Stimulated activated CD4-positive, alpha-beta T cell treated with anti-CD3 and anti-CD28 coated beads, Interleukin-12 subunit alpha, Interleukin-12 subunit beta, amount 100 ng/mL, for 24 hours (primary cell): ENCODE results near the gene CTBP1.

ENCODE experiments used
- DNase-seq, 2 experiments: peaks; one replicate each; pipeline ENCODE4 v3.0.0-alpha.2; 2020; ENCODE audit warnings: low read depth in 2 of 2

Gene CTBP1

DNA sequence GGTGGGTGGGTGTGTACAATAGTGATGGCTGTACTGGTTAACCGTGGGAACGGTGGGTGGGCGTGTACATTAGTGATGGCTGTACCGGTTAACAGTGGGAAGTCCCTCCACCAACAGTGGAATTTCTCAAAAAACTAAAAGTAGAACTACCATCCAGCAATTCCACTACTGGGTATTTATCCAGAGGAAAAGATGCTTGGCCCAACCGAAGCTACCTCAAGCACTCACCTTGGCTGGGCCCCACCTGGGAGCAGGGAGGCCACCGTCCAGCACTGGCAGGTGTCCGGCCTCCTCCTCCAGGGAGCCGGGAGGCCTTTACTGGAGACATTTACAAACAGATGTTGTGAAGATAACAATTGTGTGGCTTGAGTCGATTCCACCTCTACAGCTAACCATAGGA, 34.8 kb upstream of the CTBP1 start:
- DNase-seq, result no peak

DNA sequence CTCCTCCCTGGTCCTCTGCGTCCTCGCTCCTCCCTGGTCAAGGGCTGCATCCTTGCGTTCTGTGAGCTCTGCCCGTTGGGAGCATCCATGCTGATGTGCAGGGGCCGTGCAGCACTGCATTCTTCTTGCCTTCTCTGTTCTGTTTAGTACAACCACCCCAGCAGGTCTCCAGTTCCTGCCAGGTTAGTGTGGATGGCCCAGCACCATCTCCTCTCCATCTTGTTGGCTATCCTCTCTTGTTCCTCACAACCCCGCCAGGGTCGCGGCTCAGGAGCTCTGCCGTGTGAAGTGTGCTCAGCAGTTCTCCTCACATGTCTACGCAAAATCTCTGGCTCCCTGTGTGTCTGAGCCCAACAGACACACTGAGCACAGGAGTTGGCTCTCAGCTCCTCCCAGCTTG, 30.3 kb upstream of the CTBP1 start:
- DNase-seq, result no peak

DNA sequence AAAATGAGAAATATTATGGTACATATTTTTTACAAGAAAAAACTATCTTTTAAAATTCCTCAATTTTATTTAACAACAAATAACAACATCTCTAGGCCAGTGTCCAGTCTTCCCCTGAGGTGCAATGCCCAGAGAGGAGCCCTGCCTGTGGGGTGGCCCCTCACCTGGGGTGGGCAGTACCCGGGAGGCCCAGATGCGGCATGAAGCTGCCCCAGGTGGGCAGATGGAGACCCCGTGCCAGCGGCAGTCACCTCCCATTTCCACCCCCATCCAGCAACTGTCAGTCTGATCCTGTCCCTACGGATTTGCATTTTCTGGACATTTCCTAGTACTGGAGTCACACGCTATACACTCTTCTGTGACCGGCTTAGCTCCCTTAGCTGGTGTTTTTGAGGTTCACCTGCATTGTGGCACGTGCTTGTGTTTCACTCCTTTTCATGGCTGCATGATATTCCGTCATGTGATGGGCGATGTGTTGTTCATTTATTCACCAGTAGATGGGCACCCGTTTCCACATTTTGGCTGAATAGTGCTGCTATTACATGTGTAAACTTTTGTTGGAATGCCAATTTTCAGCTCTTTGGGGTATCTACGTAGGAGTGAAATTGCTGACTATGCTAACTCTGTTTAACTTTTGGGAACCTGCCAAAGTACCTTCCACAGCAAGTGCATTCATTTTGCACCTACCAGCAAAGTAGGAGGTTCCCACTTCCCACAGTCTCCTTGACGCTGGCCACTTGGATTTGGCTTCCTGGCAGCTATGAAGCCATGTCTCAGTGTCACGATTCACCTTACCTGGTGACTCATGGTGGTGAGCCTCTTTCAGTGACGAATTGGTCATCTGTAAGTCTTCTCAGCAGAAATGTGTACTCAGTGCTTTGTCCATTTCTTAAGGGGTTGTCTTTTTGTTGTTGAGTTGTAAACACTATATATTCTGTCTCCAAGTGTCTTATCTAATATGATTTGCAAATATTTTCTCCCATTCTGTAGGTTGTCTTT, 29.0 kb upstream of the CTBP1 start:
- no peak for DNase-seq

DNA sequence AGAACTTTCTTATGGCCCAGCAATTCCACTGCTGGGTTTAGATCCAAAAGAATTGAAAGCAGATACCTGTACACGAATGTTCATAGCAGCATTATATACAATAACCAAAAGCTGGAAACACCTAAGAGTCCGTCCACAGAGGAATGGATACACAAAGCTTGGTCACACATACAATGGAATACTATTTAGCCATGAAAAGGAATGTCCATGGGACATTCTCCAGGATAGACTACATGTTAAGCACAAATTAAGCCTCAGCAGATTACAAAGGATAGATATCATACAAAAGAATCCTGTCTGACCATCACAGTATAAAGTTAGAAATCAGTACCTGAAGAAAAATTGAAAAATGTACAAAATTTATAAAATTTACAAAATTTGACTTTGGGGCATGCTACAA, 28.1 kb upstream of the CTBP1 start:
- no peak for DNase-seq

DNA sequence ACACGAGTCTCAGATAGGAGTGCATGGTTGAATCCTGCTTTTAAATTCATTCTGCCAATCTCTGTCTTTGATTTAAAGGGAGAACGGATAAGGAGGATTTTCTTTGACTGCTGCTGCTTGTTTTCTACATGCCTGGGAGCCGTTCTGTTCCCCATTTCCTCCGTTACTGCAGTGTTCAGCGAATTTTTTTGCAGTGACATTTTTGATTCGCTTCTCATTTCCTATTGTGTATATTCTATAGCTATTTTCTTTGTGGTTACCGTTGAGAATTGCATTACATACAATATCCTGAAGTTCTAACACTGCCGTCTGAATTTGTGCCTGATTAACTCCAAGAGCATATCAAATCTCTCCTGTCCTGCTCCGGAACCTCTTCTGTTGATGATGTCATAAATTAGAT, 25.9 kb upstream of the CTBP1 start:
- DNase-seq, result no peak

DNA sequence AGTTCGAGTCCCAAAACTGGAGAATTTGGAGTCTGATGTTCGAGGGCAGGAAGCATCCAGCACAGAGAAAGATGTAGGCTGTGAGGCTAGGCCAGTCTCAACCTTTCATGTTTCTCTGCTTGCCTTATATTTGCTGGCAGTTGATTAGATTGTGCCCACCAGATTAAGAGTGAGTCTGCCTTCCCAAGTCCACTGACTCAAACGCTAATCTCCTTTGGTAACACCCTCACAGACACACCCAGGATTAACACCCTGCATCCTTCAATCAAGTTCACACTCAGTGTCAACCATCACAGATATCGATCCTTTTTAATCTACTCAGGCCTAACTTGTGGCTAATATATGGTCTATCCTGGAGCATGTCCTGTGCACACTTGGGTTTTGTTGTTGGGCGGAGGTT, 22.8 kb upstream of the CTBP1 start:
- no peak for DNase-seq

DNA sequence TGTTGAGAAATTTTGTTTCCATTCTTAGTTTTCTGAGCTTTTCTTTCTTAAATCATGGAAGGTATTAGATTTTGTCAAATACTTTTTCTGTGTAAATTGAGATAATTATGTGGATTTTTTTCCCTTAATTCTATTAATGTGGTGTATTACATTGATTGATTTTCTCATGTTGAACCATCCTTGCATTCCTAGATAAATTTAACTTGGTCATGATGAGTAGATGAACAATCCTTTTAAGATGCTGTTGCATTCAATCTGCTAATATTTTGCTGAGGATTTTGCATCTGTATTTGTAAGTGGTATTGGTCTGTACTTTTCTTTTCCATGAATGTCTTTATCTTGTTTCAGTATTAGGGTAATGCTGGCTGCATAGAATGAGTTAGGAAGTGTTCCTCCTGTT, 20.3 kb upstream of the CTBP1 start:
- DNase-seq, result no peak

DNA sequence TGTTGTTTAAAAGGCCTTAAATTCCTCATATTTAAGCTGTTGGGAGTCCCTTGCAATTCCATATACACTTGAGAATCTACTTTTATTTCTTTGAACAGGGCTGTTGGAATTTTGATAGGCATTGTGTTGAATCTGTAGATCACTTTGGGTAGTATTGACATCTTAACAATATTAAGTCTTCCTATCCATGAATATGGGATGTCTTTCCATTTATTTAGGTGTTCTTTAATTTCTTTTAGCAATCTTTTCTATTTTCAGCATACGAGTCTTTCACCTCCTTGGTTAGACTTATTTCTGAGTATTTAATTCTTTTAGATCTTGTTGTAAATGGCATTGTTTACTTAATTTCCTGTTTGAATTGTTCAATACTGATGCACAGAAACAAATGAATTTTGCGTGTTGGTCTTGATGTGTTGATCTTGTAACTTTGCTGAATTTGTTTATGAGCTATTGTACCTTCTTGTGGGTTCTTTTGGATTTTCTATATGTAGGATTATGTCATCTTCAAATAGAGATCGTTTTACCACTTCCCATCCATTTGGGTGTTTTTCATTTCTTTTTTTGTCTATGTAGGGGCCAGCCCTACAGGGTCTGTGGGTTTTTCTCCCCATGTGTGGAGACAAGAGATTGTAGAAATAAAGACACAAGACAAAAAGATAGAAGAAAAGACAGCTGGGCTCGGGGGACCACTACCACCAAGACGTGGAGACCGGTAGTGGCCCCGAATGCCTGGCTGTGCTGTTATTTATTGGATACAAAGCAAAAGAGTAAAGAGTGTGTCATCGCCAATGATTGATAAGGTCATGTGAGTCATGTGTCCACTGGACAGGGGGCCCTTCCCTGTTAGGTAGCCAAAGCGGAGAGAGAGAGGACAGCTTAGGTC, 18.2 kb upstream of the CTBP1 start:
- no peak for DNase-seq

DNA sequence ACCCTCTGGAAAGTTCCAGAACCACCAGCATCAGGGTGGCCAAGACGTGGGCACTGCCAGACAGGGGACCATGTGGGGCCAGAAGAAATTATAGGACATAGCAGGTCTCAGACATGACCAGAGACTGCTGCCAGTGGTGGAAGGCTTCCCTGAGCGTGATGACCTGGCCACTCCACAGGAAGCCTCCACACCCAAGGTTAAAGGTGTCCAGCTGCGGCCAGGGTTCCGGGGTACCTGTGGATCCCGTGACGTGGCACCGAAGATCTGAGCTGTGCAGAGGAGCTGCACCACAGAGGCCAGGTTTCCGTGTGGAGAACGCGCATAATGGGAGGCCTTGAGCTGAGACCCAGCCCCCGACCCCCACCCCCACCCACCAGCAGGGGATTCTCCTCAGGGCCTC, 16.4 kb upstream of the CTBP1 start:
- DNase-seq, result no peak

DNA sequence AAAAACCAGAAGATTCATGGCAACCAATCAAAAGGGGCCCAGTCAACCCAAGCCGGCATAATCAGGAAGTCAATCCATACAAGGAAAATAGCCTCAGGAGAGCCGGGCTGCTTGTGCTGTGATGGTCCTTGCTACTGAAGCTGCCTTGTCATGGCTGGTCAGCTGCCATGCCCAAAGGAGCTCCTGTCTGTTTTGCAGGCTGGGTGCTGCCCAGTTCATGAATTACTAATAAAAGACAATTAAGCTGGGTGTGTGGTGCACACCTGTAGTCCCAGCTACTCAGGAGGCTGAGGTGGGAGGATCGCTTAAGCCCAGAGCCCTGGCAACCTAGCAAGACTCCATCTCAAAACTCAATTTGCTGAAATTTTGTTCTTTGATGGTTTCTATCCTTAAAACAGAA, 16.0 kb upstream of the CTBP1 start:
- DNase-seq, result no peak

DNA sequence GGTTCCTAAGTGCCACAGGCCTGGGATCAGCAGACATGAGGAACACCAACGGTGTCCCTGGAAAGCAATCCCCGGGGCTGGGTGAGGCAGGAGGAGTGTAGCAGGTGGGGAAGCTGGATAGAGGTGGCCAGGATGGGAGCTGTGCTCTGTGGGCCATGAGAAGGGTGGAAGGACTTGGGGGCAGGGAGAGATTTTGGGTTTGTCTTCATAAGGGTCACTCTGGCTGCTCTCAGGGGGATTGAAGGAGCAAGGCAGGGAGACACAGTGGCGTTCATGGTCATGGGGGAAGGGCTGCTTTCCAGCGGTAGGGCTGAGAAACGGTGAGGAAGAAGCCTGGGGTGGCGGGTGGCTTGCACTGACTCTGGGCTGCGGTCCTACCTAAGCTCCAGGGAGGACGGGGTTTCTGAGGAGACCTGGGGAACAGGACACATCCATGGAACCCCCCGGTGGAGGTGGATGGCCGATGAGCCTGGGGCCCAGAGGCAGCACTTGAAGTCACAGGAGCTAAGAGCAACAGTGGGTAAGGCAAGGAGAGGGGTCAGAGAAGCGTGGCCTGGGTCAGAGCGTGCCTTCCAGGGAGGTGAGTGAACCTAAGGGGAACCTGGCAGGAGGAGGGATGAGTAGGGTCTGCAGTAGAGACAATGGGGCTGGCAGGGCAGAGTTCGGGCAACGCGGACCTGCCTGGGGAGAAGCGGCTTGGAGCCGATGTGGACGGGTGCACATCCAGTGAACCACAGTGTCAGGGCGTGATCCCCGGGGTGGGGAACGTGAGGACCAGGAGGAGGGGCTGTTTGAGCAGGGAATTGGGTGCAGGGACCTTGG, 12.4 kb upstream of the CTBP1 start:
- DNase-seq, result no peak

DNA sequence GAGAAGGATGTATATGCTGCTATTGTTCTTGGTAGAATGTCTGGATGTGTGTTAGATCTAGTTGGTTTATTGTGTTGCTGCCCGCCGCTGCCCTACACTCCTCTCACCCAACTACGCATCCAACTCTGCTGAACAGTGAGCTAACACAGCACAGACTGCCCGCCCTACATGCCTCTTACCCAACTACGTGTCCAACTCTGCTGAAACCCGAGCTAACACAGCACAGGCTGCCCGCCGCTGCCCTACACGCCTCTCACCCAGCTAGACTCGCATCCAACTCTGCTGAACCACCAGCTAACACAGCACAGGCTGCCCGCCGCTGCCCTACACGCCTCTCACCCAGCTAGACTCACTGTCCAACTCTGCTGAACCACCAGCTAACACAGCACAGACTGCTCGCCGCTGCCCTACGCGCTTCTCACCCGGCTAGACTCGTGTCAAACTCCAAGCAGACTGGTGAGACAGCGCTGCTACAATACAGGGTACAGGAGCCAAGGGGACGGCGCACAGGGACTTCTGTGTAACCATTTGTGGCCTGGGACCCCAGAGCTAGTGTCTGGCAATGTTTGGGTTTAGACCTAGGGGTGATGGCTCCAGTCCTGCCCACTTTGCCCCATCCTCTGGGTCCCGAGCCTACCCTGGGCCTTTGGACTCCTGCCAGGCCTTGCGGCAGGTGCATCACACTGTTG, 11.6 kb upstream of the CTBP1 start:
- DNase-seq, result no peak

DNA sequence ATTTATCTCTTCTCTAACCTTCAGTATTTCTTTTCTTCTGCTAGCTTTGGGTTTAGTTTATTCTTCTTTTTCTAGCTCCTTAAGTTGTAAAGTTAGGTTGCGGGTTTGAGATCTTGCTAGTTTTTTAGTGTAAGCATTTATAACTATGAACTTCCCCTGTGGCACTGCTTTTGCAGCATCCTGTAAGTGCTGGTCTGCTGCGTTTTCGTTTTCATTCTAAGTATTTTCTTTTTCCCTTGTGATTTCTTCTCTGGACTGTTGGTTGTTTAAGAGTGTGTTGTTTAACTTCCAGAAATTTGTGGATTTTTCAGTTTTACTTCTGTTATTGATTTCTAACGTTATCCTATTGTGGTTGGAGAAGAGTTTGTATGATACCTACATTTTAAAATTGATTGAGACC, 11.0 kb upstream of the CTBP1 start:
- DNase-seq, result no peak

DNA sequence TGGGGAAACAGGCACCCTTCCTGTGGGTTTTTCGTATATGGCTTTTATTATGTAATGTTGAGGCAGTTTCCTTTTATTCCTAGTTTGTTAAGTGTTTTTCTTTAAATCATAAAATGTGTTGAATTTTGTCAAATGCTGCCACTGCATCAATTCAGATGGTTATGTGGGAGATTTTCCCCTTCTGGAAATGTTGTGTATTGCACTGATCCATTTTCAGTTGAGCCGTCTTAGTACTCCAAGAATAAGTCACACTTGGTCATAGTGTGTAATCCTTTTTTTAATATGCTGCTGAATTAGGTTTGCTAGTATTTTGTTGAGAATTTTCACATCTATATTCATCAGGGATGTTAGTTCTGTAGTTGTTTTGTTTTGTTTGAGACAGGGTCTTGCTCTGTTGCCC, 9.5 kb upstream of the CTBP1 start:
- no peak for DNase-seq

DNA sequence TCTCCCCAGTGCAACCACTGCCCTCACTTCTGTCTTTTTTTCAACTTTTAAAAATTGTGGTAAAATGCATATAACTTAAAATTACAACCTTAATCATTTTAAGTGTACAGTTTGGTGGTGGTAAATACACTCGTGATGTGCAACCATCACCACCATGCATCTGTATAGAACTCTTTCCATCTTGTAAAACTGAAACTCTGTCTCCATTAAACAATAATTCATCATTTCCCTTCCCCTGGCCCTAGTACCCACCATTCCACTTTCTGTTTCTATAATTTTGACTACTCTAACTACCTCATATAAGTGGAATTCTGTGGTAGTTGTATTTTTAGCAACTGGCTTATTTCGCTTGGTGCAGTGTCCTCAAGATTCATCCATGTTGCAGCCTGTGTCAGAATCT, 6.8 kb upstream of the CTBP1 start:
- no peak for DNase-seq

DNA sequence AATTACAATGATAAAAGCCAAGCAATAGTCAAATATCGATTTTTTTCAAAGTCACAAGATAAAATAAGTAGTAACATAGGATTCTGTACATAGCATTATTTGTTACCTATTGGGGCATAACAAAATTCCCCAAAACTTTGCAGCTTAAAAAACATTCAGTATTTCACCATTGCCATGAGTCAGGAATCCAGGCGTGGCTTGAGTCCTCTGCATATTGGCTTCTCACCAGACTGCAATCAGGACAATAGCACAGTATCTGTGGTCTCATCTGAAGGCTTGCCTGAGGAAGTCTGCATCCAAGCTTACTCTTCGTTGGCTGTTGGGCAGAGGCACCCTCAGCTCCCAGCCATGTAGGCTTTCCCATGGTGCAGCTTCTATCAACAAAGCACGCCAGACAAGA, 6.2 kb upstream of the CTBP1 start:
- no peak for DNase-seq

DNA sequence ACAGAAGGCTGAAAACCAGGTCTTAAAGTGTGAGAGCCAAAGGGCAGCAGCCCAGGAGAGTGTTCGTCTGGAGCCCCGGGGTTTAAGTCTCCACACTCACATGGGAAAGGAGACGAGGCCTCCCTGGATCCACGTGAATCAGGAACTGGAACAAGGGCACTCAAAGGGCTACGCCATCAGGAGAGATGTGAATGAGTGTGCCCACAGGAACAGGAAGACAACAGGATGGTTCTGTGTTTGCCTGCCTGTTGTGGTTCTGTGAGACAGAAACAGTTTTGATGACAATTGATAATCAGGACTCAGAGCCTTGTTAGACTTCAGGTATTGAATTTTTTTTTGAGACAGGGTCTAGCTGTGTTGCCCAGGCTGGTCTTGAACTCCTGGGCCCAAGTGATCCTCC, 4.9 kb upstream of the CTBP1 start:
- no peak for DNase-seq

DNA sequence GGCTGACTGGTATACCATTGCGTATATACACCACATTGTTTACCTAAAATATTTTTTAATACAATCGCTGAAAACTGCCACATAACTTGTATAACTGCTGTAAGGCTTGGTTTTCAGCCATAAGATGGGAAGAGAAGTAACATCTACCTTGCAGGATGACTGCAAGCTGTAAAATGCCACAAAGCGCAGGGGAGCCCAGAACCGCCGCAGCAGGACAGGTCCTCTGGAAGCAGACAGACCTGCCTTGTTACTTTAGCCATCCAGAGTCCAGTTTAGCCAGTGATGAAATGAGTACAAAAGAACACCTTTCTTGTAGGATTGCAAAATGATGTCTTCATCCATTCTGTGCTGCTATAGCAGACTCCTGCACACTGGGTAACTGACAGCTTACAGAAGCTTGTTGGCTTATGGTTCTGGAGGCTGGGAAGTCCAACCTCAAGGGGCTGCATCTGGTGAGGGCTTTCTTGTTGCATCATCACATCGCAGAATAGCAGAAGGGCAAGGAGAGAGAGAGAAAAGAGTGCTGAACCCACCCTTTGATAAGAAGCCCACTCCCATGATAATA, 4.1 kb upstream of the CTBP1 start:
- DNase-seq, result no peak

DNA sequence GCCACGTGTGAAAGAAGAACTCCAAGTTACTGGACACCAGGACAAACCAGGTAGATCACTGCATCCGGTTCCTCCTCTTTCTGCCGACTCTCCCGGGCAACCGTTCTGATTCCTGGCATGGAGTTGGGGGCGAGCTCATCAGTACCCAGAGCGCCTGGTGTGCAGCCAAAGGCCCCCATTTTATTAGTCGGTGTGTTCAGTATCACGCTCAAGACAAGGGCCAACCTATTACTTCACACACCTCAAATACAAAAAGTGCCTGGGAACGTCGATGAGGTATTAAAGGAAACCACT, 2.8 kb upstream of the CTBP1 start:
- DNase-seq, result no peak

DNA sequence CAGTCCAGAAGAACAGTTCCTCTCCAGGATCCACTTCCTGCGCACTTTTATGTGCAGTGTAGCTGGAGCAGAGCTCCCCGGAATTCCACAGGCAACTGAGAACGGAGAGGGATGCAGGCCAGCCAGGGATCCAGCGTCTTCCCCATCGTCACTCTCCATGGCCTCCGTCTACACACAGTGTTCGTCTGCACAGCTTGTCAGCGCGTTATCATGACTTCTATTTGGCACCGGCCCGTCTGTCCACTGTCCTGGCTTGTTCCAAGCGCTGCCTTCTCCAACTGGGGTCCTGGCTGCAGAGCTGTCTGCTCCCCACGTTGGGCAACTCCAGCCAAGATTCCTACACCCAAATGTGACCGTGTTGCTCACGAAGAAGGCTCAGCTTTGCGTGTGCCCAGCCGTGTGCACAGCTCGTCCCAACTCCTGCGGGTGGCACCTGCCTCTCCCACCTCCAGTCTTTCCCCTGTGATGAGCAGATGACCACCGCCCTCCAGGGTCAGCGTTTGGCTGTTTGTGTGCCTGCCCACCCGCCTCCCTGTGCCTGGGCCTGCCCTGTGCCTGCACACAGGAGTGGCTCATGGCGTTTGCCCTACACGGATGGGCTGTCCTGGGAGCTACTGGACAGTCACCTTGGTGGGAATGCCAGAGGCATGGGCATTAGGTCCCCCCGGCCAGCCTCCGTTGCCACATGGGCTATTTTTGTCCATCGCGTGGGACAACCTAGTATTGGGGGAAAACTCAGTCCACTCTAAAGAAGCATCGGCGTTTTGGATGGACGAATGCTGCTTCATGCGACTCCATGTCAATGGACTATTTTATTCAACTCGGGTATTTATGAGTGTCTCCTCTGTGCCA, 2.2 kb upstream of the CTBP1 start:
- DNase-seq, result no peak

DNA sequence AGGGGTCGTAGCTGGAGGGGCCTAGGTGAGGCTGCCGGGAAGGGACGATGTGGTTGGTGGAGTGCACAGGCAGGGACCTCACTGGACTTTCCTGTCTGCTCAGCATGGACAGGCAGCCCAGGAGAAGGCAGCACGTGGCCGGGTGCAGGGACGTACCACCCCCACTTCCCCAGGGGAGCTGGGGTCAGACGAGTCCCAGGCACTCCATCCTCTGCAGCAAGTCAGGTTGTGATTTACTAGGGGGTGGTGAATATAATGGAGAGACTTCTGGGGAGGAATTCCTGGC, 1.5 kb upstream of the CTBP1 start:
- no peak for DNase-seq
